Measurements from ENCODE around the gene ARMH1. TPM values are rescaled to one million over a fixed set of nuclear protein-coding genes. Genes with fewer than 3 reads are reported as not detected.

The ARMH1 gene
- total RNA-seq, 1 experiment from 2014 or later, result 2.8 TPM

- H3K4me3 ChIP-seq (ENCODE audit: low read depth in 2 of 2, low read length in 2 of 2), result peak overlapping the region; percentile 72 to 96
- in situ Hi-C loops (cut with HindIII; ENCODE audit: low pct_unique_long_range_greater_than_20kb, low sequenced_read_pairs), result no loop called here
- no peaks in the 10 kb centered on the region for H3K27me3 ChIP-seq (ENCODE audit: control insufficient read depth, insufficient read depth, low read length)
- H3K9me3 ChIP-seq (ENCODE audit: control insufficient read depth, insufficient read depth, low read depth, low read length), result no peaks in the 10 kb centered on the region
- no peak for ATAC-seq
- peaks cover 26% of the 10 kb centered on the region for H3K4me1 ChIP-seq (ENCODE audit: control insufficient read depth, insufficient read depth, low read length)
- CTCF ChIA-PET, result no interaction called here
- BruUV-seq (replicated peaks), result TSS peak; percentile 61
- POLR2A ChIA-PET, result interaction anchor here (0.6 kb wide), 1 partner anchor 38 kb away, joined by 13 read pairs; no protein-coding TSS in a partner anchor
- intact Hi-C loops (cut with micrococcal nuclease; ENCODE audit: unreplicated experiment), result no loop called here
- DNase-seq (ENCODE audit: low read depth, low spot score), result no peak
- TF ChIP-seq REST (IDR thresholded peaks at IDR 0.05; ENCODE audit: insufficient read depth in 1 of 2, low read depth in 2 of 2, low read length in 1 of 2) (no peak), SIN3A (IDR thresholded peaks at IDR 0.05; ENCODE audit: borderline replicate concordance, insufficient read depth, low read depth, low read length) (no peak), POLR2AphosphoS5 (IDR thresholded peaks at IDR 0.05; ENCODE audit: low read depth, low read length) (no peak), TCF7L2 (IDR thresholded peaks at IDR 0.05; ENCODE audit: low read depth, low read length) (no peak), CTCF (IDR thresholded peaks at IDR 0.05) (no peak)
- no peaks in the 10 kb centered on the region for H3K36me3 ChIP-seq (ENCODE audit: control insufficient read depth, insufficient read depth, low read length)
- H3K27ac ChIP-seq (ENCODE audit: low read length), result peak overlapping the region; percentile 93
These were observed 1.4 kb upstream of the ARMH1 start for GRCh38 chr1:44672961-44673674.

GRCh38 chr1:44673675-44674112, 820 bp upstream of the ARMH1 start:
- intact Hi-C loops (cut with micrococcal nuclease; ENCODE audit: unreplicated experiment), result no loop called here
- peaks cover 26% of the 10 kb centered on the region for H3K4me1 ChIP-seq (ENCODE audit: control insufficient read depth, insufficient read depth, low read length)
- CTCF ChIA-PET, result no interaction called here

More at GRCh38 chr1:44673675-44674112, 820 bp upstream of the ARMH1 start:
- no peaks in the 10 kb centered on the region for H3K9me3 ChIP-seq (ENCODE audit: control insufficient read depth, insufficient read depth, low read depth, low read length)
- TF ChIP-seq REST (IDR thresholded peaks at IDR 0.05; ENCODE audit: insufficient read depth in 1 of 2, low read depth in 2 of 2, low read length in 1 of 2) (no peak), POLR2AphosphoS5 (IDR thresholded peaks at IDR 0.05; ENCODE audit: low read depth, low read length) (no peak), CTCF (IDR thresholded peaks at IDR 0.05) (no peak), TCF7L2 (IDR thresholded peaks at IDR 0.05; ENCODE audit: low read depth, low read length) (no peak), SIN3A (IDR thresholded peaks at IDR 0.05; ENCODE audit: borderline replicate concordance, insufficient read depth, low read depth, low read length) (no peak)
- H3K36me3 ChIP-seq (ENCODE audit: control insufficient read depth, insufficient read depth, low read length), result no peaks in the 10 kb centered on the region
- ATAC-seq (peak; percentile 4), DNase-seq (ENCODE audit: low read depth, low spot score) (no peak)
- in situ Hi-C loops (cut with HindIII; ENCODE audit: low pct_unique_long_range_greater_than_20kb, low sequenced_read_pairs), result no loop called here
- H3K27me3 ChIP-seq (ENCODE audit: control insufficient read depth, insufficient read depth, low read length), result no peaks in the 10 kb centered on the region
- POLR2A ChIA-PET, result interaction anchor here (0.6 to 1.6 kb wide), 4 partner anchors 38 to 58 kb away, joined by 3 to 13 read pairs (median 4); no protein-coding TSS in a partner anchor
- BruUV-seq (replicated peaks), result no TSS peak
- H3K27ac ChIP-seq (ENCODE audit: low read length), result peak overlapping the region; percentile 93
- peak overlapping the region; percentile 72 to 96 for H3K4me3 ChIP-seq (ENCODE audit: low read depth in 2 of 2, low read length in 2 of 2)
